GM18858 (cell line): Measurements from ENCODE around the gene ZNF519.
A peak's percentile ranks its signal among the peaks of the same experiment; 100 is the strongest.
"Not testable (repeated sequence)": the region's sequence is repeated elsewhere in the genome, so short reads cannot be mapped to it uniquely, and the experiment has no call there.

ENCODE experiments used
- ATAC-seq: cut with Tn5 transposase; IDR thresholded peaks from one replicate; pipeline ENCODE4 v1.9.1; 2021; ENCODE audit not compliant: unreplicated experiment

ZNF519 gene

DNA sequence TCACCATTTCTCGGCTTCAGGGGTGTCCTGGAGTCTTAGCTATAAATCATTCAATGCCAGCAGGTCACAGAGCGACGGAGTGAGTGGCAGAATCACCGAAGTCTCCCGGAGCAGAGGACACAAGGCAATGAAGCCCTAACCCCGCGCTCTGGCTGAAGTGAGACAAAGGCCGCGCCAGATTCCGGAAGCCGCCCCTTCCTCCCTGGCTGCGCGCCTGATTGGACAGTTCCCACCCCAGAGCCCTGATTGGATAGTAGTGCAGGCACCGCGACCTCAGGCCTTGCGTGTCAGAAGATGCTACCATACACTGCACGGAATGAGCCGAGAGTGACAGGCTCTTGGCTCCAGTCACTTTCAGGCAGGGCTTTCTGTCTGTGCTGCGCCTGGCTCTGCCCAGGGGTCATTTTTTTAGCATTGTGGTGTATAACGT, at the start of gene ZNF519:
Gene ZNF519, minus strand, starts transcription at position 165 of the 430 bp plus-strand sequence. Its CDS starts 158 bp downstream, at position 7.
- peak; percentile 100 for ATAC-seq

GRCh38 chr18:14179306-14179705, 47.1 kb upstream of the ZNF519 start:
- ATAC-seq = no peak

DNA sequence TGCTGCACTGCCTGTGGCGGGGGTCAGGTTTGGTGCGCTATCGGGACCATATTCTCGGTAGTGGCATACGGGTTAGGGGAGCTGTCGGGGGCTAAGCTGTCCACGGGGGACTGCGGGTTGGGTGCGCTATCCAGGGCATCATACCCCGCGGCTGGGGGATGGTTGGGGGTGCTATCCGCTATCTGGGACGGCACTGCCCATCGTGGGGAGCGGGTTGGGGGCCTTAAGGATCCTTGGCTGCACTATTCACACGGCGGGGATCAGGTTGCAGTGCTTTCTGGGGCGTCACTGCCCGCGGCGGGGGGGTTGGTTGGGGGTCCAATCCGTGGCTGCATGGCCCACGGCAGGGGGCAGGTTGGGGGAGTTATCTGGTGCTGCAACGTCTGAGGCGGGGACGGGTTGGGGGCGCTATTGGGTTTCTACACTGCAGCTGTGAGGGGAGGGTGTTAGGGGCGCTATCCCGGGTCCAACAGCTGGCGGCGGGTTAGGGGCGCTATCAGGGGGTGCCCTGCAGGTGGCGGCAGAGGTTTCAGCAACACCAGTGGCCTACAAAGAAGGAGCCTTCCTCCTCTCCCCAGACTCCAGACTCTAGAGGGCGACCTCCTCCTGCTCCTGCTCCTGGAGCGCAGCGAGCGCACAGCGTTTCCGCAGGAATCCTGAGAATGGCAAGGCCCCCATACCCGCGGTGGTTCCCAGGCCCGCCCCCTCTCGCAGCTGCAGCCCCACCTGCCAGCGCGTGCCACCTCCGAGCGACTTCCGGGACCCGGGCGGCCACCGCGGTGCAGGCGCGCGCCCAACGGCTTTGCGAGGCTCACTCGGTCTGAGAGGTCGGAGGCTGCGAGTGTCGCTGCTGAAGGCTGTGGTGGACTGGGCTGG, 46.3 kb upstream of the ZNF519 start:
- ATAC-seq = peak; percentile 85

GRCh38 chr18:14177540-14178320, 45.5 kb upstream of the ZNF519 start:
- not testable (repeated sequence) for ATAC-seq

- not testable (repeated sequence) for ATAC-seq
Measured at GRCh38 chr18:14175404-14175803, 43.2 kb upstream of the ZNF519 start.

- ATAC-seq = no peak
Measured at GRCh38 chr18:14174706-14175085, 42.5 kb upstream of the ZNF519 start.

GRCh38 chr18:14174002-14174705, 41.9 kb upstream of the ZNF519 start:
- not testable (repeated sequence) for ATAC-seq

DNA sequence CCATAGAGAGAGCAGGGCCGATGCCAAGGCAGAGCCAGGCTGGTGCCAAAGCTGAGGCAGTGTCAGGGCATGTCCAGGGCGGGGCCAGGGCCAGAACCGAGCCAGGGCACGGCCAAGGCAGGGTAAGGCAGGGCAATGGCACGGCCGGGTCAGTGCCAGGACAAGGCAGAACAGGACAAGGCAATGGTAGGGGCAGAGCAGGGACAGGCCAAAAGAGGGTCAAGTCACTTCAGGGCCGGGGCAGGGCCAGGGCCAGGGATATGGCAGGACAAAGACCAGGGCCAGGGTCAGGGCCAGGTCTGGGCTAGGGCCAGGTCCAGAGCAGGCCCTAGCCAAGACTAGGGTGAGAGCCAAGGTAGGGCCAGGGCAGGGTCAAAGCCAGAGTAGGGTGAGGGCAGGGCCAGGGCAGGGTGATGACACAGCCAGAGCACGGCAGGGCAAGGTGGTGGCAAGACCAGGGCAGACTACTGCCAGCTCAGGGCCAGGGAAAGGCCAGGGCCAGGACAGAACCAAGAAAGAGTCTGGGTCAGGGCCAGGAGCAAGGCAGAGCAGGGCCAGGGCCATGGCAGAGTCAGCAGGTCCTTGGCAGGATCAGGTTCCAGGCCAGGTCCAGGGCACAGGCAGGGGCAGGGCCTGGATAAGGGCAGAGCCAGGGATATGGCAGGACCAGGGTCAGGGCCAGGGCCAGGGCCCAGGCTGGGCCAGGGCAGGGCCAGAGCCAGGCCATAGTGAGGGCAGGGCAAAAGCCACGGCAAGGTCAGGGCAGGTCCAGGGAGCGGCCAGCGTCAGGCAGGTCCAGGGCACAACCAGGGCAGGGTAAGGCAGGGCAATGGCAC, 41.1 kb upstream of the ZNF519 start:
- ATAC-seq = not testable (repeated sequence)

DNA sequence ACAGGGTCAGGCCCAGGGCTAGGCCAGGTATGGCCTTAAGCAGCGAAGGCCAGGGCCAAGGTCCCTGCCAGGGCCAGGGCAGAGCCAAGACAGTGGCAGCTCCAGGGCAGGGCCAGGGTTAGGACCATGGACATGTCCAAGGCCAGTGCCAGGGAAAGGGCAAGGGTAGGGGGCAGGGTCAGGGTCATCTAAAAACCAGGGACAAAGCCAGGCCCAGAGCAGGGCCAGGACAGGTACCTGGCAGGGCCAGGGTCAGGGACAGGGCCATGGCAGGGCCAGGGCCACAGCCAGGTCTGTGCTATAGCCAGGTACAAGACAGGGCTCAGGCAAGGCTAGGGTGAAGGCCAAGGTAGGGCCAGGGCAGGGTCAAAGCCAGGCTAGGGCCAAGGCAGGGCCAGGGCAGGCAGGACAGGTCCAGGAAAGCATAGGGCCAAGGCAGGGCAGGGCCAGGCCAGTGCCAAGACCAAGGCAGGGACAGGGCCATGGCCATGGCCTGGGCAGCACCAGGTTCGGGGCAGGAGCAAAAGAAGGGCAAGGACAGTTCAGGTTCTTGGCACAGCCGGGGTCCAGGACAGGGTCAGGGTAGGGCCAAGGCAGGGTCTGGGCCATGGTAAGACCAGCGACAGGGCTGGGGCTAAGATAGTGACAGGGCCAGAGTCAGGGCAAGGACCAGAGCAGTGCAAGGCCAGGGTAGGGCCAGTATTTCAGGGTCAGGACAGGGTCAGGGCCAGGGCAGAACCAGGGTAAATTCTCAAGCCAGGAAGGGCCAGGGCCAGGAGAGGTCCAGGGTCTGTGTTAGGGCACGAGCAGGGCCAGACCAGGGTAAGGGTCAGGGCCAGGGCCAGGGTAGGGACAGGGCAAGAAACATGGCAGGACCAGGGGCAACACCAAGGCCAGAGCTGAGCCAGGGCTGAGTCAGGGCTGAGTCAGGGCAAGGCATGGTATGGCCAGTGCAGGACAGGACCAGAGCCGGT, 40.2 kb upstream of the ZNF519 start:
- ATAC-seq = not testable (repeated sequence)

GRCh38 chr18:14171301-14172141, 39.3 kb upstream of the ZNF519 start:
- ATAC-seq = not testable (repeated sequence)

GRCh38 chr18:14170367-14171036, 38.3 kb upstream of the ZNF519 start:
- not testable (repeated sequence) for ATAC-seq

DNA sequence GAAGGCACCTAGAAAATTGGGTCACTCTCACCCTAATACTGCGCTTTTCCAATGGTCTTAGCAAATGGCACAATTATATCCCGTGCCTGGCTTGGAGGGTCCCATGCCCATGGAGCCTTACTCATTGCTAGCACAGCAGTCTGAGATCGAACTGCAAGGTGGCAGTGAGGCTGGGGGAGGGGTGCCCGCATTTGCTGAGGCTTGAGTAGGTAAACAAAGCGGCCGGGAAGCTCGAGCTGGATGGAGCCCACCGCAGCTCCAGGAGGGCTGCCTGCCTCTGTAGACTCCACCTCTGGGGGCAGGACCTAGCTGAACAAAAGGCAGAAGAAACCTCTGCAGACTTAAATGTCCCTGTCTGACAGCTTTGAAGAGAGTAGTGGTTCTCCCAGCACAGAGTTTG, 30.7 kb upstream of the ZNF519 start:
- ATAC-seq = not testable (repeated sequence)

DNA sequence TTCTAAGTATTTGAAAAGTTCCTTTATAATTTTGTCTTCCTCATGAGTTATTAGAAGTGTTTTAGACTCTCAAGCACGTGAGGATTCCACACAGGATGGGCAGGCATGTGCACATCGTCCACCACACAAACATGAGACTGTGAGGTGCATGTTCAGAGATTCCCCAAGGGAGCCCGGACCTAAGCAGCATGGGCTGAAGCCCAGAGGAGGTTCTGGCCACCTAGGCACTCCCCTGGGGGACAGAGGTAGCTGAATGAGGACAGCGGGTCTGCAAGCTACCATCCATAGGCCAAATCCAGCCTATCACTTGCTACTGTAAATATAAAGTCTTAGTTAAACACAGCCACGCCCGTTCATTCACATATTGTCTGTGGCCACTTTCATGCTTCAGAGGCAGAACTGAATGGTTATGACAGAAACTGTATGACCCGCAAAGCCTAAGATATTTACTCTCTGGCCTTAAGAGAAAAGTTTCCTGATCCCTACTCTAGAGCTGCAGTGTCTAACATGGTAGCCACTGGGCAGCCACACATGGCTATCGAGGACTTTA, 19.4 kb upstream of the ZNF519 start:
- ATAC-seq = not testable (repeated sequence)

DNA sequence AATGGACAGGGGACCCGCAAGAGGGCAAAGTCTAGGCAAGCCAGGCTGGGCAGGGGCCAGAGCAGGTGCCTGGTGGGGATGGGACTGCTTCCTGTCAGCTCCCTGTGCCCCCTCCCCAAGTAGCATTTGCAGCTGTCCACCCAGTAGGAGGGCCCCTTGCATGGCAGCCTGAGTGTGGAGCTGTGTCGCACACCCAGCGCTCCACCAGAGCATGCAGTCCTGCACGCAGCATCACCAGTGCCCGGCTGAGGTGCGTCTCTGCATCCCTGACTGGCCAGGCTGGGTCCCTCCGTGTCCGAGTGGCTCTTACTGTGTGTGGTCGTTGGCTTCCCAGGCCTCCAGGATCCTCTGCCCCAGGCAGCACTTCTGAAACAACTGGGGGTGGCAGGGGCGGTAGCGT, 18.5 kb upstream of the ZNF519 start:
- not testable (repeated sequence) for ATAC-seq

GRCh38 chr18:14149916-14150420, 17.7 kb upstream of the ZNF519 start:
- not testable (repeated sequence) for ATAC-seq

DNA sequence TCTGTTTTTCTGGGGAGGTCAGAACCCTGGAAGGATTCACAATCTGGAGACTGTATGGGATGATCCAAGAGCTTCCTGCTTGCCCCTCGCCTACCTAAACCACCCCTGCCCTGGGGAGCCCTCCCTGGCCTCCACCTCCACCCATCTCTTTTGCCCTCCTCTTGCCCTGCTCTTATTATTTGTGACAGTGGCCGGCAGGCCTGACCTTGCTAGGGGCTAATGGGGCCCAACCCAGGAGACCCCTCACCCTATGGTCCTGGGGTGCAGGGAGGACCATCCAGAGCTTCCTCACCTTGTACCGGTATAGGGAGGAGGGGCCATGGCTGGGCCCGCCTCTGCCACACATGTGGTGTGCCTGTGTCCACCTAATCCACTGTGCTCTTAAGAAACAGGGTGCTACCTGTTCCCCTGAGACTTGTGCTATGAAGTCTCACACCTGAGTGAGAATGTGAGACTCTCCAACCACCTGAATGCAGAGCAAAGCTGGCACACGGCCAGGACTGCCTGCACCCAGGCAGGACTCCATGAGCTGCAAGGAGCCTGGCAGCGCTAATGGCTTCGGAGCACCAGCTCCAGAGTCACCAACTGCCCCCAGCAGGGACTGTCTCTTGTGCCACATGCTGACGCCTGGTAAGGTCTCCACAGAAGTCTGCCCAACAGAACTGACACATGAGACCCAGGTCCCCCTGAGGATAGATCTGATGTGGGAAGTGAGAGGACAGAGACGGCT, 17.1 kb upstream of the ZNF519 start:
- not testable (repeated sequence) for ATAC-seq
